HCT116 (cell line): ENCODE data around the gene PISD. TPM values are rescaled to one million over a fixed set of nuclear protein-coding genes. Genes with fewer than 3 reads are reported as not detected.

ENCODE experiments used
- ATAC-seq: fragments of 200-7000 bp; cut with Tn5 transposase; 2 replicates; pipeline ENCODE4 v1.9.1; 2020; ENCODE audit warnings: mild to moderate bottlenecking, moderate library complexity
- BruUV-seq: library from RNA; stranded (reverse); fragments of 400-500 nt; replicated peaks from 2 replicates; lab custom pipeline; 2021; lab: Mats Ljungman, UMichigan
- CTCF ChIA-PET: fragments of 300-600 bp; sonication (Branson Sonifier 250); formaldehyde crosslinking; loops from one replicate; lab custom pipeline; 2021; ENCODE audit warnings: antibody characterized with exemption; lab: Charles Lee
- POLR2A ChIA-PET: fragments of 300-600, 350-600 bp; sonication (Branson Sonifier 250); formaldehyde crosslinking; loops from one replicate; lab custom pipeline; 2021; ENCODE audit warnings: antibody characterized with exemption; lab: Charles Lee
- RAD21 ChIA-PET, 2 experiments: fragments of 300-600 bp; sonication (Branson Sonifier 250); formaldehyde crosslinking; loops; one replicate each; lab custom pipeline; 2023; ENCODE audit warnings: low total read pairs in 2 of 2; ENCODE audit not compliant: uncharacterized antibody in 2 of 2, unreplicated experiment in 2 of 2, low non-redundant PET in 1 of 2; lab: Charles Lee
- DNase-seq: peaks from one replicate; pipeline ENCODE4 v3.0.0-alpha.2; 2010; ENCODE audit warnings: low read depth, low spot score
- H2AFZ ChIP-seq: fragments of 200-600 bp; shearing (Covaris generic), sonication (generic); 2 replicates; pipeline ENCODE4 v1.6.1; 2017; ENCODE audit warnings: low read depth, mixed run types, mixed read lengths, antibody characterized with exemption, low read length; ENCODE audit not compliant: poor library complexity, severe bottlenecking
- H3K27ac ChIP-seq: 2 replicates; pipeline ENCODE4 v1.5.1; 2012; ENCODE audit warnings: low read depth, low read length
- H3K27me3 ChIP-seq: fragments of 200-600 bp; sonication (generic); 2 replicates; pipeline ENCODE4 v1.6.1; 2016; ENCODE audit warnings: mixed run types, low read length, mixed read lengths; ENCODE audit not compliant: insufficient read depth
- H3K36me3 ChIP-seq, 2 experiments: fragments of 200-500 bp in 1 of 2; fragments of 200-600 bp in 1 of 2; sonication (Bioruptor generic) in 1 of 2; sonication (generic) in 1 of 2; 2 replicates each; pipeline versions ENCODE4 v1.5.1 to v1.6.1; 2014 to 2016; ENCODE audit warnings: low read length in 2 of 2, inconsistent platforms in 1 of 2, mixed read lengths in 1 of 2, mixed run types in 1 of 2; ENCODE audit not compliant: insufficient read depth in 2 of 2, control insufficient read depth in 1 of 2
- H3K4me1 ChIP-seq, 2 experiments: fragments of 200-600 bp in 1 of 2; sonication (generic) in 1 of 2; 2 replicates each; pipeline versions ENCODE4 v1.5.1 to v1.6.1; 2012 to 2017; ENCODE audit warnings: low read length in 2 of 2, inconsistent platforms in 1 of 2, mild to moderate bottlenecking in 1 of 2, mixed read lengths in 1 of 2, mixed run types in 1 of 2, moderate library complexity in 1 of 2; ENCODE audit not compliant: insufficient read depth in 2 of 2, control insufficient read depth in 1 of 2
- H3K4me2 ChIP-seq: fragments of 200-600 bp; sonication (generic); 2 replicates; pipeline ENCODE4 v1.6.1; 2017; ENCODE audit warnings: mixed run types, low read length, mixed read lengths
- H3K4me3 ChIP-seq, 2 experiments: fragments of 200-600 bp in 1 of 2; sonication (generic) in 1 of 2; replicated peaks in 1 of 2; 2 replicates each; pipeline ENCODE4 v1.5.1; 2011 to 2016; ENCODE audit warnings: low read length in 2 of 2, control low read depth in 1 of 2, low read depth in 1 of 2, mild to moderate bottlenecking in 1 of 2, mixed read lengths in 1 of 2, mixed run types in 1 of 2
- H3K79me2 ChIP-seq: fragments of 200-600 bp; sonication (generic); 2 replicates; pipeline ENCODE4 v1.6.1; 2017; ENCODE audit warnings: mild to moderate bottlenecking, mixed run types, low read length, moderate library complexity, mixed read lengths; ENCODE audit not compliant: insufficient read depth
- H3K9ac ChIP-seq: fragments of 200-600 bp; sonication (generic); 2 replicates; pipeline ENCODE4 v1.6.1; 2016; ENCODE audit warnings: low read length, mixed read lengths
- H3K9me2 ChIP-seq: fragments of 200-600 bp; sonication (generic), shearing (Covaris generic); 2 replicates; pipeline ENCODE4 v1.6.1; 2017; ENCODE audit warnings: mixed run types, mild to moderate bottlenecking, moderate library complexity; ENCODE audit not compliant: insufficient read depth
- H3K9me3 ChIP-seq, 2 experiments: fragments of 200-500 bp in 1 of 2; fragments of 200-600 bp in 1 of 2; sonication (Bioruptor generic) in 1 of 2; sonication (generic) in 1 of 2; 2 replicates each; pipeline ENCODE4 v1.6.1; 2014 to 2017; ENCODE audit warnings: low read length in 2 of 2, mixed read lengths in 2 of 2, inconsistent platforms in 1 of 2, low read depth in 1 of 2, mild to moderate bottlenecking in 1 of 2, mixed run types in 1 of 2, moderate library complexity in 1 of 2; ENCODE audit not compliant: control insufficient read depth in 1 of 2, insufficient read depth in 1 of 2
- H4K20me1 ChIP-seq: fragments of 200-600 bp; sonication (generic), shearing (Covaris generic); 2 replicates; pipeline ENCODE4 v1.6.1; 2017; ENCODE audit warnings: mixed run types, mild to moderate bottlenecking, moderate library complexity; ENCODE audit not compliant: insufficient read depth
- CEBPB ChIP-seq: IDR thresholded peaks from 2 replicates; pipeline ENCODE4 v1.6.1; 2012; ENCODE audit warnings: low read depth
- CTCF ChIP-seq, 3 experiments: fragments of 200-600 bp in 1 of 3; sonication (generic) in 1 of 3; IDR thresholded peaks in 2 of 3; conservative IDR thresholded peaks in 1 of 3; 2 replicates each; pipeline ENCODE4 v1.5.1; 2012 to 2017; ENCODE audit warnings: low read depth in 2 of 3, low read length in 2 of 3, antibody characterized with exemption in 1 of 3, borderline replicate concordance in 1 of 3, control low read depth in 1 of 3, mild to moderate bottlenecking in 1 of 3, mixed read lengths in 1 of 3, mixed run types in 1 of 3, moderate library complexity in 1 of 3; ENCODE audit not compliant: insufficient read depth in 1 of 3
- EGR1 ChIP-seq: IDR thresholded peaks from 2 replicates; pipeline ENCODE4 v1.6.1; 2012; ENCODE audit warnings: low read depth
- ELF1 ChIP-seq: IDR thresholded peaks from 2 replicates; pipeline ENCODE4 v1.6.1; 2012; ENCODE audit warnings: low read depth, borderline replicate concordance
- EZH2phosphoT487 ChIP-seq: fragments of 200-600 bp; IDR thresholded peaks from 2 replicates; pipeline ENCODE4 v1.6.1; 2018; ENCODE audit warnings: antibody characterized with exemption, borderline replicate concordance
- JUND ChIP-seq: IDR thresholded peaks from 2 replicates; pipeline ENCODE4 v1.6.1; 2012
- POLR2A ChIP-seq: IDR thresholded peaks from 2 replicates; pipeline ENCODE4 v1.7.0; 2011; ENCODE audit warnings: borderline replicate concordance; ENCODE audit not compliant: insufficient read depth, insufficient read length; ENCODE audit errors: extremely low read depth
- POLR2AphosphoS5 ChIP-seq: IDR thresholded peaks from 2 replicates; pipeline ENCODE4 v1.6.1; 2011; ENCODE audit warnings: mild to moderate bottlenecking, low read depth, low read length, moderate library complexity
- RAD21 ChIP-seq: IDR thresholded peaks from 2 replicates; pipeline ENCODE4 v1.6.1; 2012; ENCODE audit warnings: low read depth, mild to moderate bottlenecking
- REST ChIP-seq: IDR thresholded peaks from 2 replicates; pipeline ENCODE4 v1.6.1; 2012; ENCODE audit warnings: low read depth
- SP1 ChIP-seq: IDR thresholded peaks from 2 replicates; pipeline ENCODE4 v1.6.1; 2012; ENCODE audit warnings: low read depth
- SRF ChIP-seq: IDR thresholded peaks from 2 replicates; pipeline ENCODE4 v1.6.1; 2012; ENCODE audit warnings: low read depth
- YY1 ChIP-seq: IDR thresholded peaks from 2 replicates; pipeline ENCODE4 v1.6.1; 2011; ENCODE audit warnings: low read length, low read depth, moderate library complexity, mild to moderate bottlenecking; ENCODE audit not compliant: insufficient replicate concordance; ENCODE audit errors: extremely low read depth
- ZFX ChIP-seq: fragments of 450-650 bp; IDR thresholded peaks from 2 replicates; pipeline ENCODE4 v1.6.1; 2017
- ZNF274 ChIP-seq: fragments of 200-500 bp; sonication (Bioruptor generic); IDR thresholded peaks from 2 replicates; pipeline ENCODE4 v1.6.1; 2014; ENCODE audit warnings: mild to moderate bottlenecking, low read depth, low read length, inconsistent platforms
- intact Hi-C: fragments of 100-400 bp; cut with micrococcal nuclease; formaldehyde crosslinking; loops from 2 replicates; pipeline ENCODE4 v1.10.0; 2022
- total RNA-seq: library from RNA; stranded (reverse); gene quantifications from one replicate; pipeline ENCODE4 v1.2.1, GENCODE V29; 2021; ENCODE audit not compliant: unreplicated experiment

The PISD gene
- total RNA-seq, 1 experiment from 2014 or later, result 47.1 TPM

- DNase-seq (no peak), ATAC-seq (no peak)
- no peaks in the 10 kb centered on the region for H3K9me3 ChIP-seq
- intact Hi-C loops, result no loop called here
- no peaks in the 10 kb centered on the region for H3K9me2 ChIP-seq
- no peak overlapping the region for H3K9ac ChIP-seq
- no peaks in the 10 kb centered on the region for H3K27me3 ChIP-seq
- TF ChIP-seq ELF1 (no peak), EGR1 (no peak), SRF (no peak), CEBPB (no peak), EZH2phosphoT487 (no peak), RAD21 (no peak), REST (no peak), POLR2A (no peak), CTCF (IDR thresholded peaks at IDR 0.05 in 2 of 3, conservative IDR thresholded peaks at IDR 0.05 in 1 of 3; ENCODE audit: borderline replicate concordance in 1 of 3, insufficient read depth in 1 of 3, low read depth in 2 of 3, low read length in 2 of 3) (no peak), YY1 (no peak), JUND (no peak), POLR2AphosphoS5 (no peak), SP1 (no peak), ZFX (no peak), ZNF274 (no peak)
- BruUV-seq, result no TSS peak
- H3K27ac ChIP-seq, result no peak overlapping the region
- H3K36me3 ChIP-seq, result no peaks in the 10 kb centered on the region
- no peaks in the 10 kb centered on the region for H4K20me1 ChIP-seq
- H3K79me2 ChIP-seq, result no peaks in the 10 kb centered on the region
- no peaks in the 10 kb centered on the region for H3K4me1 ChIP-seq
- CTCF ChIA-PET, result no interaction called here
- H2AFZ ChIP-seq, result no peak overlapping the region
- POLR2A ChIA-PET, result no interaction called here
- no peak overlapping the region for H3K4me2 ChIP-seq
- RAD21 ChIA-PET, result no interaction called here
- no peak overlapping the region for H3K4me3 ChIP-seq
Measured at GRCh38 chr22:31609716-31610115, 52.3 kb downstream of the PISD start.
